CD4-positive, alpha-beta memory T cell (primary cell): ENCODE measurements around the gene KIF1C. TPM values are rescaled to one million over a fixed set of nuclear protein-coding genes. Genes with fewer than 3 reads are reported as not detected.

Experiments
- CTCF ChIA-PET: fragments of 350-600 bp; sonication (Branson Sonifier 250); formaldehyde crosslinking; loops from one replicate; lab custom pipeline; 2021; ENCODE audit warnings: inconsistent platforms; ENCODE audit not compliant: partially characterized antibody; lab: Charles Lee
- POLR2A ChIA-PET: fragments of 350-600 bp; sonication (Branson Sonifier 250); formaldehyde crosslinking; loops from one replicate; lab custom pipeline; 2021; ENCODE audit not compliant: partially characterized antibody; lab: Charles Lee
- DNase-seq, 5 donors: peaks; one replicate each; pipeline versions ENCODE4 v3.0.0 to v3.0.0-alpha.2; 2020 to 2022; ENCODE audit warnings: mixed read lengths in 1 of 5
- H3K27ac ChIP-seq: one replicate; pipeline ENCODE4 v1.7.0; 2013; ENCODE audit warnings: low read depth, low read length
- H3K27me3 ChIP-seq: 2 replicates; pipeline ENCODE4 v1.7.0; 2013; ENCODE audit warnings: mild to moderate bottlenecking, low read length, moderate library complexity; ENCODE audit not compliant: insufficient read depth
- H3K36me3 ChIP-seq: 2 replicates; pipeline ENCODE4 v1.7.0; 2013; ENCODE audit warnings: mild to moderate bottlenecking, low read length, moderate library complexity; ENCODE audit not compliant: insufficient read depth
- H3K4me1 ChIP-seq: 2 replicates; pipeline ENCODE4 v1.7.0; 2013; ENCODE audit warnings: mild to moderate bottlenecking, low read length, moderate library complexity; ENCODE audit not compliant: insufficient read depth
- H3K4me3 ChIP-seq, 2 donors: one replicate each; pipeline ENCODE4 v1.7.0; 2013; ENCODE audit warnings: low read length in 2 of 2, mild to moderate bottlenecking in 1 of 2
- H3K9me3 ChIP-seq, 2 donors: one replicate each; pipeline ENCODE4 v1.7.0; 2013; ENCODE audit warnings: low read length in 2 of 2, control low read depth in 1 of 2; ENCODE audit not compliant: control insufficient read depth in 1 of 2
- H3K27ac Mint-ChIP-seq, 7 donors: one replicate each; pipeline ENCODE4 v1.8.0; 2020 to 2021; ENCODE audit warnings: mixed read lengths in 7 of 7, mild to moderate bottlenecking in 6 of 7, inconsistent platforms in 3 of 7, moderate library complexity in 3 of 7
- H3K27me3 Mint-ChIP-seq, 2 donors: one replicate each; pipeline ENCODE4 v1.8.0; 2020 to 2021; ENCODE audit warnings: mixed read lengths in 2 of 2
- H3K36me3 Mint-ChIP-seq, 2 donors: one replicate each; pipeline ENCODE4 v1.8.0; 2020 to 2021; ENCODE audit warnings: mixed read lengths in 2 of 2, inconsistent platforms in 1 of 2, mild to moderate bottlenecking in 1 of 2
- H3K4me1 Mint-ChIP-seq, 4 donors: one replicate each; pipeline ENCODE4 v1.8.0; 2020 to 2021; ENCODE audit warnings: mixed read lengths in 4 of 4, mild to moderate bottlenecking in 1 of 4
- H3K4me3 Mint-ChIP-seq, 8 donors: one replicate each; pipeline ENCODE4 v1.8.0; 2020 to 2021; ENCODE audit warnings: mixed read lengths in 8 of 8, mild to moderate bottlenecking in 7 of 8, moderate library complexity in 6 of 8, inconsistent platforms in 3 of 8
- H3K9me3 Mint-ChIP-seq, 8 donors: one replicate each; pipeline ENCODE4 v1.8.0; 2020 to 2021; ENCODE audit warnings: mixed read lengths in 8 of 8, mild to moderate bottlenecking in 5 of 8, inconsistent platforms in 3 of 8, moderate library complexity in 1 of 8
- intact Hi-C: fragments of 100-400 bp; cut with micrococcal nuclease; formaldehyde crosslinking; loops from one replicate; pipeline ENCODE4 v1.15.1; 2023
- polyA plus RNA-seq, 2 donors: library from polyadenylated mRNA; unstranded; fragments of 300-500 nt; fragmentation: Illumina TruSeq; gene quantifications; one replicate each; pipeline ENCODE4 v1.2.3, GENCODE V29; 2021
- total RNA-seq, 2 experiments: library from RNA; stranded (reverse); gene quantifications; one replicate each; pipeline ENCODE4 v1.2.3, GENCODE V29; 2021

Gene KIF1C
- total and polyA plus RNA-seq, 4 experiments from 2014 or later, result 1.8 to 36.9 (median 20.3) TPM

DNA sequence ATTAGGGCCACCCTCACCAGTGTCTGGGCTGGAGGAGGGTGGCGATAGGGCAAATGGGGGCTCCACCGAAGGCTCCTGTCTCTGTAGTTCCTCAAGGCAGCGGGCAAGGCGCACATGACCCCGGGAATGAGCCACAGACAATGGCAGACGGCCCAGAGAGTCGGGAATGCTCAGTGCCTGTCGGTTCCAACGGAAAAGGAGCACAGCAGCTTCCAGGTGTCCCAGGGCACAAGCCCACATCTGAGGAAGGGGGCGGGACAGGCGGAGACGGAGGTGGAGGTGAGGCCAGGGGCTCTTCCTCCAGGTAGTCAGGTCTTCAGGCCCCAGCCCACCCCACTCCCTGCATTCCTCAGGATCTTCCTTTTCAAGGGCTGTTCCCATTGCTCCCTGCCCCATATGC is 25.0 kb upstream of the KIF1C start:
- H3K36me3 Mint-ChIP-seq, result peaks cover 50 to 57% of the 10 kb centered on the region in 2 donors
- peaks cover 38% of the 10 kb centered on the region for H3K36me3 ChIP-seq

DNA sequence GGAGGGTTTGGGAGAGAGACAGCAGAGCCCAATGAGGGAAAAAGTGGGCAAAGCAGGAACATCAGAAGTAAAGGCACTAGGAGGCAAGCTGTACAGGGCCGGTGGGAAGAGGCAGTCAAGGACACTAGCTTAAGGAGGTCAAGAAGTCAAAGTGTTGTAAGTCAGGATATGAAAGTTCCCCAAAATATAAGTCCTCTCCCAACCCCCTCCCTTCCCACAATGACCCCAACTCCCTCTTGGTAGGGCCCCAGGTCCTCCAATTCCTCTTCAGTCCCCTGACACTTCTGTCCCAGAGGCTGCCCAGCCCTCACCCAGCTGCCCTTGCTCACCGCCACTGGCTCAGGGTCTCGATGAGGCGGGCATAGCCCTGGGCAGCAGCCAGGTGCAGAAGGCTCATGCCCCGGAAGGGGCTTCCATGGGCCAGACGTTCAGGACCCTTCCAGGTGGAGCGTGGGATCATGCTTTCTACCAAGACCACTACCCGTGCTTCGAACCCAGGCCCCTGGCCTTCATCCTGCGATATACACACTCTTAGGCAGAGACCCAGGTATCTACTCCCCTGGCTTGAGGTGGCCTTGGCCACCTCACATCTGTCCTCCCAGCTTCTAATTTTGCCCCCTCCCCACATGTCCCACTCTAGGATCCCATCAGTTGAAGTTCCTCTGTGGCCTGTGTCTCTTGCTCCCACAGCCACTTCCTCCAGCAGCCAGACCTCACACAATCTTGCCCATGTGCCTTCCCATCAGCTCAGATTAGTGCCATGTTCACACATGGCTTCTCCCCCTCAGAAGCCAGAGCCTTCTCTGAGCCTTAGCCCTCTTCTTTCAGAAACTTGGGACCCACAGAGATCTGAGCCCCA is 24.3 kb upstream of the KIF1C start:
- intact Hi-C loops, result no loop called here
- Mint-ChIP-seq H3K27ac (peak overlapping the region in 5 of 7 donors; percentile 7 to 74 (median 52)), H3K4me3 (no peak overlapping the region), H3K4me1 (peaks cover 4 to 29% (median 16%) of the 10 kb centered on the region in 4 donors), H3K36me3 (peaks cover 54 to 61% of the 10 kb centered on the region in 2 donors), H3K9me3 (no peaks in the 10 kb centered on the region), H3K27me3 (no peaks in the 10 kb centered on the region)
- H3K27me3 ChIP-seq, result no peaks in the 10 kb centered on the region
- H3K36me3 ChIP-seq, result peaks cover 46% of the 10 kb centered on the region
- no peaks in the 10 kb centered on the region for H3K9me3 ChIP-seq
- H3K4me3 ChIP-seq, result no peak overlapping the region
- H3K4me1 ChIP-seq, result peaks cover 15% of the 10 kb centered on the region
- ChIA-PET CTCF (interaction anchor here (4.0 kb wide), 1 partner anchor 12 kb away, joined by 14 read pairs; no protein-coding TSS in a partner anchor), POLR2A (interaction anchor here (1.2 to 27.9 kb wide), 2 partner anchors 9 to 27 kb away, joined by 4 to 973 read pairs; partner anchors contain the start of genes ENO3, PFN1, RNF167 and SLC25A11)
- DNase-seq, result no peak
- no peak overlapping the region for H3K27ac ChIP-seq

More for the DNA sequence above, 25.0 kb upstream of the KIF1C start:
- no peaks in the 10 kb centered on the region for H3K27me3 Mint-ChIP-seq
- CTCF ChIA-PET, result interaction anchor here (1.2 to 4.0 kb wide), 2 partner anchors 13 to 33 kb away, joined by 3 to 14 read pairs; partner anchors contain the start of genes RNF167 and SLC25A11
- H3K4me1 Mint-ChIP-seq, result peaks cover 4 to 29% (median 16%) of the 10 kb centered on the region in 4 donors
- H3K9me3 Mint-ChIP-seq, result no peaks in the 10 kb centered on the region
- Histone ChIP-seq H3K9me3 (no peaks in the 10 kb centered on the region), H3K27me3 (no peaks in the 10 kb centered on the region), H3K4me1 (peaks cover 20% of the 10 kb centered on the region), H3K4me3 (no peak overlapping the region), H3K27ac (no peak overlapping the region)
- H3K27ac Mint-ChIP-seq, result peak overlapping the region in 3 of 7 donors; percentile 29 to 90 (median 52)
- POLR2A ChIA-PET, result interaction anchor here (3.0 to 27.9 kb wide), 2 partner anchors 14 to 27 kb away, joined by 14 to 973 read pairs; partner anchors contain the start of genes CAMTA2, ENO3, PFN1 and RNF167
- no peak for DNase-seq
- intact Hi-C loops, result no loop called here
- H3K4me3 Mint-ChIP-seq, result no peak overlapping the region

GRCh38 chr17:4974115-4974670 is 23.6 kb upstream of the KIF1C start:
- Histone ChIP-seq H3K4me3 (no peak overlapping the region), H3K36me3 (peaks cover 51% of the 10 kb centered on the region), H3K27me3 (no peaks in the 10 kb centered on the region), H3K4me1 (peaks cover 8% of the 10 kb centered on the region), H3K9me3 (no peaks in the 10 kb centered on the region), H3K27ac (no peak overlapping the region)
- intact Hi-C loops, result no loop called here
- ChIA-PET POLR2A (interaction anchor here (0.6 to 27.9 kb wide), 5 partner anchors 9 to 28 kb away, joined by 3 to 973 read pairs (median 4); partner anchors contain the start of genes CAMTA2, ENO3, KIF1C and PFN1), CTCF (interaction anchor here (1.2 to 4.0 kb wide), 4 partner anchors 12 to 87 kb away, joined by 3 to 14 read pairs (median 4); partner anchors contain the start of genes RNF167 and SLC25A11)
- no peak for DNase-seq
- peak overlapping the region in 3 of 7 donors; percentile 29 to 68 (median 57) for H3K27ac Mint-ChIP-seq
- H3K9me3 Mint-ChIP-seq, result no peaks in the 10 kb centered on the region
- peaks cover 4 to 22% (median 16%) of the 10 kb centered on the region in 4 donors for H3K4me1 Mint-ChIP-seq
- H3K27me3 Mint-ChIP-seq, result no peaks in the 10 kb centered on the region
- H3K36me3 Mint-ChIP-seq, result peaks cover 54 to 65% of the 10 kb centered on the region in 2 donors
- no peak overlapping the region for H3K4me3 Mint-ChIP-seq

GRCh38 chr17:4978726-4979125 is 19.0 kb upstream of the KIF1C start:
- POLR2A ChIA-PET, result interaction anchor here (1.8 to 27.9 kb wide), 3 partner anchors 11 to 33 kb away, joined by 6 to 973 read pairs (median 35); partner anchors contain the start of genes ENO3, INCA1, KIF1C and PFN1
- no peaks in the 10 kb centered on the region for H3K27me3 ChIP-seq
- no peak overlapping the region for H3K27ac ChIP-seq
- H3K4me1 ChIP-seq, result peaks cover 13% of the 10 kb centered on the region
- Mint-ChIP-seq H3K4me3 (no peak overlapping the region), H3K27ac (no peak overlapping the region), H3K36me3 (peaks cover 49 to 71% of the 10 kb centered on the region in 2 donors), H3K4me1 (peaks cover 12 to 32% (median 23%) of the 10 kb centered on the region in 4 donors), H3K9me3 (no peaks in the 10 kb centered on the region), H3K27me3 (no peaks in the 10 kb centered on the region)
- H3K36me3 ChIP-seq, result peaks cover 53% of the 10 kb centered on the region
- no peak for DNase-seq
- H3K9me3 ChIP-seq, result no peaks in the 10 kb centered on the region
- no peak overlapping the region for H3K4me3 ChIP-seq
- intact Hi-C loops, result no loop called here
- CTCF ChIA-PET, result interaction anchor here (1.1 to 4.5 kb wide), 7 partner anchors 9 to 84 kb away, joined by 3 to 72 read pairs (median 11); partner anchors contain the start of genes CAMTA2 and SPAG7

DNA sequence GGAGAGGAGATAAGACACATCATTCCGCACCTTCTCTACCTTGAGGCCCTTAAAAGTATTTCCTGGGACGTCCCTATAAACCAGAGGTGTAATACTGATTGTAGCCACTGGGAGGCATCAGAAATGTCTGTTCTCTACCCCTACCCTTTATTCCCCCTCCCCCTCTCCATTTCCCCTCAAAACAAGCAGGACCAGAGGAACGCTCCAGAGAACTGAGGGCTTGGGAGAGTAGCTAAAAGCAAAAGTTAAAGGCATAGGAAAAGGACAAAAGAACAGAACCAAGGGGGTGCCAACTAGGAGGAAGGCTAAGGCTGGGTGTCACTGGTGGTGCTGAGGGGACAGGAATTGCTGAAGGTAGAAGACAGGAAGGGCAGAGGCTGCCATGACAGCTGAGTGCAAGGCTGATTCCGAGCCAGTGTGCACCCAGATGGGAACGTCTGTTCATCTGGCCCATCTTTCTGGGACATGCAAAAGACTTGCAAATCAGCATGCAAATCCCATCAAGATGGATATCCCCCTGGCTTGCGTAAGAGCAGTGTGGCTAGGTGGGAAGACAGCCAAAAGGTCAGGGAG is 17.0 kb upstream of the KIF1C start:
- no peaks in the 10 kb centered on the region for H3K27me3 ChIP-seq
- no peak overlapping the region for H3K4me3 ChIP-seq
- H3K9me3 ChIP-seq, result no peaks in the 10 kb centered on the region
- DNase-seq, result peak; percentile 62 to 73 (median 67)
- peaks cover 43% of the 10 kb centered on the region for H3K36me3 ChIP-seq
- Mint-ChIP-seq H3K4me3 (peak overlapping the region in 5 of 8 donors; percentile 8 to 65 (median 22)), H3K9me3 (no peaks in the 10 kb centered on the region), H3K27me3 (no peaks in the 10 kb centered on the region), H3K36me3 (peaks cover 38 to 61% of the 10 kb centered on the region in 2 donors), H3K4me1 (peaks cover 17 to 36% (median 22%) of the 10 kb centered on the region in 4 donors), H3K27ac (peak overlapping the region; percentile 34 to 94 (median 80))
- ChIA-PET POLR2A (interaction anchor here (0.6 to 27.9 kb wide), 11 partner anchors 11 to 81 kb away, joined by 3 to 973 read pairs (median 7); partner anchors contain the start of genes ENO3, INCA1, KIF1C and PFN1), CTCF (interaction anchor here (0.7 to 4.5 kb wide), 19 partner anchors 9 to 92 kb away, joined by 3 to 72 read pairs (median 4); partner anchors contain the start of genes INCA1, RNF167, SLC25A11 and SPAG7)
- intact Hi-C loops, result loop anchor here (1.0 kb wide), 4 partner anchors 13 to 82 kb away; partner anchors contain the start of gene SPAG7
- H3K27ac ChIP-seq, result no peak overlapping the region
- peaks cover 15% of the 10 kb centered on the region for H3K4me1 ChIP-seq

DNA sequence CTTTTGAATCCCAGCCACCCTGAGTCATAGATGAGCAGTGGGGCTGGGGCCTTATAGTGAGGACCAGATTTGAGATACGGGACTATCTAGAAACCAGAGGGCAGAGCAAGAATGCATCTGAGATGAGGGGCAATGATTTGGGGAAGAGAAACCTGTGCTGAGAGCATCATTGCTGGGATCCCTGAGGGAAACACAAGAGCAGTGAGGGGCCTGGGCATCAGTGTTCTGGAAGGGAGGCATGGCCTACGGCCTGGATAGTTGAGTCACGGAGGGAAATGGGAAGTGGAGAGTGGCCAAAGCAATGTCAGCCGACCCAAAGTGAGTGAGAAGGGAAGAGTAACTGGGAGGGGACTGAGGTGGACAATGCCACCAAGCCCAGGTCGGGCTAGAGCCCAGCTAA is 15.4 kb upstream of the KIF1C start:
- Histone ChIP-seq H3K27me3 (no peaks in the 10 kb centered on the region), H3K4me1 (peaks cover 25% of the 10 kb centered on the region), H3K9me3 (no peaks in the 10 kb centered on the region), H3K27ac (no peak overlapping the region), H3K4me3 (no peak overlapping the region), H3K36me3 (peaks cover 36% of the 10 kb centered on the region)
- peak overlapping the region in 2 of 7 donors; percentile 30 to 60 for H3K27ac Mint-ChIP-seq
- peaks cover 30 to 64% of the 10 kb centered on the region in 2 donors for H3K36me3 Mint-ChIP-seq
- ChIA-PET CTCF (interaction anchor here (1.2 to 3.8 kb wide), 3 partner anchors 15 to 79 kb away, joined by 3 to 15 read pairs (median 4); partner anchors contain the start of gene SPAG7), POLR2A (interaction anchor here (1.3 to 1.4 kb wide), 2 partner anchors 11 to 15 kb away, joined by 3 to 5 read pairs; partner anchors contain the start of genes INCA1 and KIF1C)
- DNase-seq, result no peak
- peaks cover 23 to 49% (median 31%) of the 10 kb centered on the region in 4 donors for H3K4me1 Mint-ChIP-seq
- H3K4me3 Mint-ChIP-seq, result no peak overlapping the region
- no peaks in the 10 kb centered on the region for H3K27me3 Mint-ChIP-seq
- no peaks in the 10 kb centered on the region for H3K9me3 Mint-ChIP-seq
- intact Hi-C loops, result no loop called here
